Pons (tissue), 1 donor: Measurements from ENCODE around the gene MGST2.

Experiments used
- DNase-seq: peaks from one replicate; pipeline ENCODE4 v3.0.0-alpha.2; 2016; ENCODE audit warnings: low spot score

MGST2 gene

DNA sequence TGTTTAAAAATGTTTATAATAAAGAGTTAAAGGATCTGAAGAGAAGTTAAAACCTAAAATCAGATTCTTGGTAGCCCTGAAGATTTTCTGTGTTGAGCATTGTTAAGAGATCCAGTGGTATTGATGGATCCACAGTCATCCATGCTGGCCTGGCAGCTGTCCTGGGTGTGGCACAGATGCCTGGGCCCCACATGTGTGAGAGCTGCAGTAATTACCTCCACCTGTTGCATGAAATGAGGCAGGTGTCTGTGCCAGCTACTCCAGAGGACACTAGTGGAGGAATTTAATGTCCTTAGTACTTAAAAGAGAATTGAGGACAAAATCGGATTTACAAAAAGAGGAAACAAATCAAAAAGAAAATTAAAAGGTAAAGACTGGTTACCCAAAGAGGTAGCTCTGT is 44.0 kb downstream of the MGST2 start:
- no peak for DNase-seq

DNA sequence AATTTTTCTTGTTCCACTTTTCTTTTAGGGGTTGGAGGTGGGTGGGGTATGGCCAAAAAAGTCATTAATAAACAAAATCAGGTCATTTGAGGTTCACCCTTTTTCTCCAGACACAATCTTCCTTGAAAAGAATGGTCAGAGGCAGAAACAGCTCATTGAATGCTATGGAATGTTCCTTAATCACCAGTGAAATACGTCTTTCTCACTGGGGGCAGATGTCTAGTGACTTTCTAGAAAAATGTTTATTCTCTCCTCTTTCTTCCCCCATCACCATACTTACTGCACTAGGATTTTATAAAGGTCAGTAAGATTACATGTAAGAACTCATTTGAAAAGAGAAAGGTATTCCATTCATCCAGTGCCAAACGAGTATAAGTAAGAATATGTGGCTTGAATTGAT is 44.5 kb downstream of the MGST2 start:
- DNase-seq: no peak

- DNase-seq: no peak
Measured at GRCh38 chr4:139711461-139711860, 45.8 kb downstream of the MGST2 start.

DNA sequence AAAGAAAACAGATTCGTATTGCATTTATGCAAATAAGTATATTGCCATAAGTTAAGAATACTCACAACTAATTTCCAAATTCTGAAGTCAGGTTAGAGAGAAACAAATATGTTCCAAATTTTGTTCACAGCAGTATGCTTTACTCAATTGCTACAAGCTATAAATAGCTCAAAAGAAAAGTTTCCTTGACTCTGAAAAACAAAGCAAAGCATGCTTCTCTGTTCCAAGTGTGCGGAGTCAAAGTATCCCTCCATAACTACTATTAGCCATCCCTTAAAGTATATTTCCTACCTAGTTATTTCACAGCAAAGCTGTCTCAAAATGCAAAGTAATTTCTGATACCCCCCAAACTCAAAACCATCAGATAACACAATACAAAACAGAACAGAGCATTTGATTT is 47.3 kb downstream of the MGST2 start:
- DNase-seq: no peak

DNA sequence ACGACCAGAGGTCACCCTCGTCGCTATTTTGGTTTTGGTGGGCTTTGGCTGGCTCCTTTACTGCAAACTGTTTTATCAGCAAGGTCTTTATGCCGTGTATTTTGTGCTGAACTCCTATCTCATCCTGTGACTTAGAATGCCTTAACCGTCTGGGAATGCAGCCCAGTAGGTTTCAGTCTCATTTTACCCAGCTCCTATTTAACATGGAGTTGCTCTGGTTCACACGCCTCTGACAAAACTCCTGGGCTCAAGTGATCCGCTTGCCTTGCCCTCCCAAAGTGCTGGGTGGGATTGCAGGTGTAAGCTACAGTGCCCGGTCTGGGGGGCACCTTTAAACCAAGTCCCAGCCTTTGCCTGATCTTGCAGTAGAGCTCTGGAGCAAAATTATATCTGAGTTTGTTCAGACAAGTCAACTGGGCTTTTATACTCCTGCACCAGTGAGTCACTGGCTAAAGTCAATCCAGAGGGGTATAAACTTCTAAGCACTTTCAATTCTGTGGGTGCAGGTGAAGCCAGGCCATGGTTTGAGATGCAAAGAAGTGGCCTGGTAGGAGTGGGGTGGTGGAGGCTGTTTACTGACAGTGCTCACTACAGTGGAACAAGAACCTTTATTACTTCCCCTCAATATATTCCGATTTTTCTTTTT is 50.2 kb downstream of the MGST2 start:
- no peak for DNase-seq

DNA sequence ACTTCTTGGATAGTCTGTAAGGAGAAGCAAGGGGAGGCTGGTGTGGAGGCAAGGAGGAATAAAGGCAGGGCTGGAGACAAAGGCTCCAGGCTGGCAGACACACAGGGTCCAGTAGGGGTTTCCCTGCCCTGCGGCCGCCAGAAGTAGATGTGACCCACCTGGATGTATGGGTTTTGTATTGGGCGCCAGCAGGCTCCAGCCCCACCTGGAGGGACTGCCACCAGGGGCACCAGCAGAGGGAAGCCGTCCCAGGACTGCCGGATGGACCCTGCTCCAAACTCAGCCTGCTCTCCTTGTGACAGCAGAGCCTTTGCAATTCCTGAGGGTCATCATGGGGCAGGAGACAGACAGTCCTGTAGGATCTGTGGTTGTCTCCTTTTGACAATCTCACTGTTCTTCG is 52.7 kb downstream of the MGST2 start:
- DNase-seq: no peak

DNA sequence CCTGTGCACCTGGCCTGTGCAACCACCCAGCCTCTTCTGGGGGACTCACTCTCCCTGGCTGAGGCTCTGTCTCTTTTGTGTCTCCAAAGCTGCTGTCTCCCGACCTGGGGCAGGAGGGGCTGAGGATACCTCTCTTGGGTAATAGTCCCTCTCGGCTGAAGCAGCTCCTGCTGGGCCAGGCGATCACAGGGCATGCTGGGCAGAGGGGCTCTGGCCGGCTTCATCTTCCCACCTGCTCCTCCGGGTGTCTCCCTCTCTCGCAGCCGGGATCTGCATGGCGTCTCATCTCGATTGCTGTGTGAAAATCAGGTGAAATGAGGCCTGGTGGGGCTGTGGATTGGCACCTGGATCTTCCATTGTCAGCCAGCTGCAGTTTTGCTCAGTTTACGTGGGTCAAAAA is 53.2 kb downstream of the MGST2 start:
- DNase-seq: no peak

DNA sequence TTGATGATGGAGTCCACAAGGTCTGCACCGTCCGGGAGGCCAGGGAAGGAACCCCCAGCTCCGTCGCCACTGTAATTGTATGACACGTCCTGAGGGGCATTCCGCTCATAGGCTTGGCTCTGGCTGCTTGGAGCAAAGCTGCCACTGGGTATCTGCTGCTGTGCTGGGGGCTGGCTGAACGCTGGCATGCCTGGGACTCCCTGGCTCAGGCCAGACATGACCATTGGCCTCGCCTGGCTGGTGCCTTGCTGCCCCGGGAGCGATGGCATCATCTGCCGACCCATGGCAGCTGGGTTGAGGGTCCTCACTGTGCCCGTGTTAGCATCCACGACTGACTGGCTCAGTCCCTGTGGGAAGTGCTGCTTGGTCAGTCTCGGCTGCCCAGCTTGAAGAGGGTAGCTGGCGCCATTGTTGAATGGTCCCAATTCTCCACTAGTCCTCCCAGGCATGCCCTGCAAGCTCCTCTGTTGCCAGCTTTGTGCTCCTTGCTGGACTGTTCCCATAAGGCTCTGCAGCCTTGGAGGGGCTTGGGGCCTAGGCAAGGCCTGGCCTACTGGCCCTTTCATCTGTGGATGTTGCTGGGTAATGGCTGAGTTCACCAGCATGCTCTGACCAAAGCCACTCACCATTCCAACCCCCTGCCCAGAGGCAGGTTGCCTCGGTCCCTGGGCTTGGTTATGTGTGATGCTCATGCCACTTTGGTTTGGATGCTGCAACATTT is 53.9 kb downstream of the MGST2 start:
- no peak for DNase-seq

GRCh38 chr4:139720806-139721205 is 55.2 kb downstream of the MGST2 start:
- DNase-seq: no peak

DNA sequence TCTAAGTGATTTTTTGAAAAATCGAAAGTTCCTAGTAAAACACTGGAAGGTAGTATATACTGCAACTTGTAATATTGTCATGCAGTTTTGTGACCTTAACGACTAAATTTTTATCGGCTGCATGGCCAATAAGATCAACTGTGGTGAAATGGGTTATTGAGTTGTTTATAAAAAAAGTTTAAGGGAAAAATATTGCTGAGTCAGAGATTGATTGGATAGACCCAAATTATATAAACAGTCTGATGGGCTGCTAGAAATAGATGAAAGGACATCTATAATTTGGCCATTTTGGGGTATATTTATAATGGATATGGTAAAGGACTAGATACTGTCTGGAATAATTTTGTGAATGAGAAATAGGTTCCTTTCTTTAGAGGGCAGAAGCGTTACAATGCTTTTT is 56.2 kb downstream of the MGST2 start:
- no peak for DNase-seq

DNA sequence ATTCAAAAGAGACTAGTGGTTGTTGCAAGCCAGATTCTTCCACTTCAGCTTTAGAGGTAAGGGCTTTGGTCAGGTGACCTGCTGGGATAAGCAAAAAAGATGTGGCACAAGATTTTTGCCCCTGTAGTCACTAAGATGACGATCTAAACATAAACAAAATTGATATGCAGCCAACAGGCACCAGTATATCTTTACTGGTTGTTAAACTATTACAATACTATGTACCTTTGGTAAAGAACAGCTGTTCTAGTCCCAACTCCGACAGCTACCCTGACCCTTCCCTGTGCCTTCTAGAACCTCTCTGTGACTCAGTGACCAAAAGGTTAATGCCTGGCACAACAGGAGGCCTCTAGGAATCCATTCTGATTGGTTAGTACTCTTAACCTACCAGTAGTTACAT is 59.6 kb downstream of the MGST2 start:
- no peak for DNase-seq

GRCh38 chr4:139726615-139727014 is 61.0 kb downstream of the MGST2 start:
- no peak for DNase-seq

DNA sequence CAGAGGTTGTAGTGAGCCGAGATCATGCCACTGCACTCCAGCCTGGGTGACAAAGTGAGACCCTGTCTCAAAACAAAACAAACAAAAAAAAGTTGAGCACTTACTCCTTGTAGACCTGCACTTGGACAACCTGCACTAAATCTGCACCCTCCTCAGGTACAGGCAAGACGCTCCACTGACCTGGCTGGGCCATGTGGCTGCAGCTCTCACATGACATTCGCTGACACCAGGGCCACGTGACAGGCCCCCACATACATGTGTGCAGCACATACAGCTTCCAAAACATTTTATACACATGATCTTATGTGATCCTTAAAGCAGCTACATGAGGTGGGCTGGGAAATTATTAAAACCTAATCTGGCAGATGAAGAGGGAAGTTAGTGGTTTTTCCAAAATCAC is 62.5 kb downstream of the MGST2 start:
- DNase-seq: no peak

DNA sequence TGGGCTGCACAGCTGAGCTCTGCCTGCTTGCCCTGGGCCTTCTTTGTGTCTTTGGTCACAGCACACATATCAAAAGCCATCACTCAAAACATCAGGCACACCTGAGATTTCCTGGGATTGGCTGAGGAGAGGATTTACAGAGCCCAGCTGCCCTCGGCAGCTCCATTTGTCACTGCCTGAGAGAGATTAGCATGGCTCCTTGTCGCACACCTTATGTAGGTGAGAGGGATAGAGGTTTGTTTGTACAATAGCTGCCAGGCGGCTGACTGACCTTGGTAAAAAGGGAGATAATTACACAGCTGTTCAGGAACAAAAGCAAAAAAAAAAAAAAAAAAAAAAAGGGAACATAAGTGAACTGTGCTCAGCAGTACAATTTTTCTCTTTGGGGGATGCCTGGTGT is 63.2 kb downstream of the MGST2 start:
- DNase-seq: no peak

- no peak for DNase-seq
Measured at GRCh38 chr4:139732991-139733570, 67.5 kb downstream of the MGST2 start.

DNA sequence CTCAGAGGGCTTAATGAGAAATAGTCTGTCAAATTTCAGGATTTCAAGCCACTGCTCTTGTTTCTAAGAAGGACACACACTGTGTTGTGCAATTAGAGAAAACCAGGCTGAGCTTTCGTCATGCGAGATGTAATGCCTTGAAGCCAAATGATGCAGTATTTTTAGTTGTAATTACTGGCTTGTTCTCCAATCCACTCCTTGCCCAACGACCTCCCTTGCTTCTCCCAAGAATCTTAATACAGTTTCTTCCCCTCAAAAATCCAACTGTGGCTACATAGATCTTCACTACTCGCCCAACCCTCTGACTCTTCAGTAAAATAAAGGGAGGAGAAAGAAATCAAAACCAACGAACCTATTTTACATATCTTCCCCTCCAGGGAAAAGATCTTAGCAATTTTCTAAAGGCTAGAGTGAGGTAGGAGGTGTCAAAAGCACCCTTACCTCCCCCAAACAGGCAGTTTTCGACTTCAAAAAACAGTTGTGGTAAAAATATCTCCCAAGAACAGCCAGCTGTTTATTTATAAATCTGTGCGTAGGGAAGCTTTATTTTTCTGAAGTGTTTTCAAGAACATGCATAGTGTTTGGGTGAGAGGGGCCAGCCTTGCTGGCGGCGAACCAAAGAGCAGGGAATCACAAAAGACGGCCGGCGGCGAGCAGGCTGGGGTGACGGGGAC is 68.7 kb downstream of the MGST2 start:
- peak; percentile 49 for DNase-seq

GRCh38 chr4:139734875-139735380 is 69.3 kb downstream of the MGST2 start:
- peak; percentile 84 for DNase-seq

DNA sequence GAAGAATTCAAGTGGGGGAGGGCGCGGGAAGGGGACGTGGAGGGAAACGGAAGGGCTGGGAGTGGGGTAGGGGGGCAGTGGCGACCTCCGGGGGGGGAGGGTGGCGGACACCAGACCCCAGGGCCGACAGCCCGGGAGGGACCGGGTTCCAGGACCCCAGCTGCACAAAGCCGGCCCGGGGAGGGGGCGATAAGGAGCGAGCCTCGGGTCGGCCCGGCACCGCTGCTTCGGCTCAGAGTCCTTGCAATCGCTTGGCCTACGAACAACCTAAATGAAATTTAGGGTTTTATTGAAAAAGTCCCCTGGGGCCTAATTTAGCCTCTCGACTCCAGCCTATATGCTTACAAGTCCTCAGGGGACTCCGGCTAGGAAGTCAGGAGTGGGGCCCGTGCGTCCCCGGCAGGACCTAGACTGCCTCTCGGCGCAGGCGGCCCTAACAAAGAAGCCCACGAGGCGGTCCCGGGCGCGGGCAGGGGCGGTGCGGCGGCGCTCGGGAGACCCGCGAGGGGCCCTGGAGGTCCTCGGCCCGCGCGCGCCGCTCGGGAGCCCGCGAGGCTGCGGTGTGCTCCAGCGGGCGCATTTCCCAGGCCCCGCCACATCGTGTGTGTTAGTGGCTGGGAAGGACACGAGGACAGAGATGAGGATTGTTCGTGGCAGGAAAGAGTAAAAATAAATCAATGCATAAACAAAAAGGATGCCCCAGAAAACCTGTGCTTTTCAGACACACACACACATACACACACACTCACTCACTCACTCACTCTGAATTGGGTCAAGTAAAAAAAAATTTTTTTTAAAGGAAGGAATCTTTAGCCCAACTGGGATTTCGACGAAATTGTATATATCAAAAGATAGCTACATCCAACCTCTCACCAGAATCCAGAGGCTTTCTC is 70.0 kb downstream of the MGST2 start:
- peak; percentile 34 for DNase-seq

- no peak for DNase-seq
Measured at GRCh38 chr4:139736274-139736660, 70.6 kb downstream of the MGST2 start.

- DNase-seq: no peak
Measured at GRCh38 chr4:139736661-139737060, 71.0 kb downstream of the MGST2 start.

DNA sequence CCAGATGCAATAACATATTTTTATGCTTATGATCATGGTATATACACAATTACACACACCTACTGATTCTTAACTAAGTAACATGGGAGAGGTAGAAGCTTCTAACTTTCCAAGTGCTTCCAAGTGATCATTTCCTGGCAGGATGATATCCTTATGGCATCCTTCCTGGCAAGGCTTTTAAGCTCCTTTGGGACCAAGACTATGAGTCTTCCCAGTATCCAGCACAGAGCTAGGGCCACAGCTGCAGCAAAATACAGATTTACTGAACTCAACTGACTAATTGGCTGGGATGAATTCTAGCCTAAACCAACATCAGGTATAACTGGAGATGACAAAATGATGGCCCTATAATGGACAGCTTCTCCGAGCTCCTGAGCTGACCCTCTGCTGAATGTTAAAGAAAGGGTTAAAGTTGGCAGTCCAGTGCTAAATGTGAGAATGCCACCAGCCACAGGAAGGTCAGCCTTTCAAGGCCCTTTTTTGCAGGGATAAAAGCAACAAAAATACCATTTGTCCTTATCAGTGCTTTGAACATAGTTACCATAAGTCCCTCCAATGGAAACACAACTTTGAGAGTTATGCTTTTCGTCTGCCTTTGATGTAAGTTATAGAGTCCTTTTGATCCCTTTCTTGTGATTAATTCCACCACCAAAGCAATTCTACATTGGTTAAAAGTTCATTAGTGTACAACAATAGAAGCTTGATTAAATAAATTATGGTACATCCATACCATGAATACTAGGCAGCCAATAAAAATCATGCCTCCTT is 73.4 kb downstream of the MGST2 start:
- no peak for DNase-seq
